ENCODE measurements around the gene MACO1.
"Not testable (repeated sequence)": the region's sequence is repeated elsewhere in the genome, so short reads cannot be mapped to it uniquely, and the experiment has no call there.

MACO1 gene

DNA sequence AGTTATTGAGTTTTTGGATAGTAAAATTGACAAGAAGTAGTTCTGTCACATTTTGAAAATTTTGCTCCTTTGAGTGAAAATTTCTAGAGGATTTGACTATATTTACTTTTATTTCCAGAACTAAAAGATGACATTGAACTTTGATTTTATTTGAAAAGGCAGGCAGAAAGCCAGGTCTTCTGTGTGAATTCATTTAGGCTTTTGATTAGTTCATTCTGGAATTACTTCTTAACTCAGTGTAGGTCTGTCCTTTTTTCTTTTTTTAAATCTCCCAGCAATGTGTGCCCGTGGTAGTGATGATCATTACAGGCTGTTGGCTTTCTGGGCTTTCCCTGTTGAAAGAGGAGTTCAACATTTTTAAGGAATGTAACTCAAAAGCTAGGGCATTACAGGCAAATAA lies 53.8 kb downstream of the MACO1 start:
- DNase-seq (ENCODE audit: insufficient read length, low spot score) = no peak
- no peak for FAIRE-seq

- FAIRE-seq (no peak), DNase-seq (ENCODE audit: insufficient read length, low spot score) (no peak)
Observed at GRCh38 chr1:25485536-25486411, 55.1 kb downstream of the MACO1 start.

DNA sequence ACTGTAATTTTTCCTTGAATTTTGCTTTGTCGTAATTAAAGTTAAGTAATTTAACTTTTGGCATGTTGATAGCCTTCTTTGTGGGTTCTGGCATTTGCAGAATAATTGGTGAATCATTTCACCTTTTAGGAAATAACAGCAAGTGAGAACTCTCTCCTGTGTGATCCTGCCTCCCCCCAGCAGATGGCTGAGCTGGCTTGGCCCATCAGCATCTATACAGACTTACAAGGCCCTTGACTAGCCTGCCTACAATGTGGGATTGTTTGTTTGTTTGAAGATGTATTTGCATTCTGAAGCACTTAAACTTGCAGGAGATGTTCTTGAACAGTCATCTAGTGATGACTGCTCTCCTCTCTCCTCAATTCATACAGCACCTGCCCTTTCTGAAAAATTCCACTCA lies 55.9 kb downstream of the MACO1 start:
- FAIRE-seq (no peak), DNase-seq (ENCODE audit: insufficient read length, low spot score) (no peak)

DNA sequence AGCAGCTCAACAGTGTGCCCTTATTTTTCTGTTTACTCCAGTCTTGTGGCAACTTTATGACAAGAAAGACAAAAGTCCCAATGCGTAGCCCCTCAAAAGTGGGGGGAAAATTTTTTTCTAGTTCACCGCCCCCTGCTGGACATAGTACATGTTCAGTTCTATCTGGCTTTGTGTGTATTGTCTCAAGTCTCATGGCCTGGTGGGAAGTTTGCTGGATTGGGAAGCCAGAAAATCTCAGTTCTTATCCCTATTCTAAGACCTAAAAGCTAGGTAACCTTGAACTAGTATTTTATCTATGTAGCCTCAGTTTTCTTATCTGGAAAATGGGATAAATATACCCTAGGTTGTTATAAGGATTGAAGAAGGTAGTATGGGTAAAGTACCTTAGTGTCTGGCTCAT lies 56.9 kb downstream of the MACO1 start:
- no peak for FAIRE-seq
- no peak for DNase-seq (ENCODE audit: insufficient read length, low spot score)

- FAIRE-seq = no peak
- DNase-seq (ENCODE audit: insufficient read length, low spot score) = no peak
Observed at GRCh38 chr1:25492323-25492722, 61.6 kb downstream of the MACO1 start.

- FAIRE-seq = no peak
- no peak for DNase-seq (ENCODE audit: insufficient read length, low spot score)
Observed at GRCh38 chr1:25494952-25495351, 64.3 kb downstream of the MACO1 start.

- FAIRE-seq (no peak), DNase-seq (ENCODE audit: insufficient read length, low spot score) (no peak)
Observed at GRCh38 chr1:25500694-25501093, 70.0 kb downstream of the MACO1 start.

- FAIRE-seq = no peak
- DNase-seq (ENCODE audit: insufficient read length, low spot score) = no peak
Observed at GRCh38 chr1:25501235-25502058, 70.8 kb downstream of the MACO1 start.

DNA sequence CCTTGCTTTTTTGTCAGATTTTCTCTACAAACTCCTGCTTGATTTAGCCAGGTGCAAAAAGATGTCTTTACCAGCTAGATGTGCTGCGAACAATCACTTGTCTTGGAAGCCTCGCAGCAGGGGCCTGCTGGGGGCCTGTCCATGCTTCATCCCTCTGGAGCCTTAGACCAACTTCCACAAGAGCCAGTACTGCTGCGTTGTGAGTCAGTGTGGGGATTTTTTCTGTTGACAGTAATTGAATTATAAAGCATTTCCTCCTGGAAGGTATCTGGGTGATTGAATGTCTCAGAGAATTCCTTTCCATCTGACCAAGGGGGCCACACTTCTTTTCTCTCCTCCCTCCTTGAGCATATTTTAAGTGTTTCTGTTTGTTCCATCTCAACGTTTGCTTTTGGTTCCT lies 72.3 kb downstream of the MACO1 start:
- FAIRE-seq = no peak
- DNase-seq (ENCODE audit: insufficient read length, low spot score) = no peak

- FAIRE-seq (no peak), DNase-seq (ENCODE audit: insufficient read length, low spot score) (peak; percentile 39)
Observed at GRCh38 chr1:25503551-25504426, 73.1 kb downstream of the MACO1 start.

DNA sequence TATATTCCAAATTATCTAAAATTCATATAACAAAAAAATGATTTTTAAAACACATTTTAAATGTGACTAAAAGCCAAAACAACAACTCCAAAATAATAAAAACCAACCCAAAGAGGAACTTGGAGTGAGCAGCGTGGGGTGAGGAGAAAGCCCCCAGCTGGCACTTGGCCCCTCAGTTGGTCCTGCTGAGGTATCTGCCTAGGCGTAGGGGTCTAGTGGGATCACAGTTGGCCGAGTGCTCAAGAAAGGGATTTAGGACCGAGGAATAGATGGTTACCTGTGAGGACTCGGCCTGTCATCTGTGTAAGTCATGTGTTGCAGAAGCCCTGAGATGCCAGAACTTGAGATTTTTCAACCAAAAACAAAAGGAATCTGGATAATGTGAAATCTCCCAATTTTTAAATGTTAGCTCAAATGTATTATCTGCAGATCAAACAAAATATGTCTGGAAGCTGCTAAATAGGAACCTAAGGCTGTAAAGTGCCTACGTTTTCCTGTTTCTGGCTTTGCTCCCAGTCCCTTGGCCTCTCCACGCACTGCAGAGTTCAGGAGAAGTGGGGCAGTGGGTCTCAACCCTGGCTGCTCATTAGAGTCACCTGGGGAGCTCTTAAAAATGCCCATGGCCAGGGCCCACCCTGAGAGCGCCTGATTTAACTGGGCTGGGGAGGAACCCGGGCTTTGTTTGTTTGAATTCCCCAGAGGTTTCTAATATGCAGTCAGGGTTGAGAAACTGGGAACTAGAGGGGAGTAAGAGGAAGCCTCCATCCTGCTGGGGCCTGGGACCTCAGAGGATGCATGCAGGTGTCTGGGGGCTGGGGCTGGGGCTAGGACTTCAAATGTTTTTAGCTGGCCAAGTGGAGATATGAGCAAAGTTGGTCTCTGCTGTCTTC lies 74.3 kb downstream of the MACO1 start:
- FAIRE-seq (no peak), DNase-seq (ENCODE audit: insufficient read length, low spot score) (no peak)

DNA sequence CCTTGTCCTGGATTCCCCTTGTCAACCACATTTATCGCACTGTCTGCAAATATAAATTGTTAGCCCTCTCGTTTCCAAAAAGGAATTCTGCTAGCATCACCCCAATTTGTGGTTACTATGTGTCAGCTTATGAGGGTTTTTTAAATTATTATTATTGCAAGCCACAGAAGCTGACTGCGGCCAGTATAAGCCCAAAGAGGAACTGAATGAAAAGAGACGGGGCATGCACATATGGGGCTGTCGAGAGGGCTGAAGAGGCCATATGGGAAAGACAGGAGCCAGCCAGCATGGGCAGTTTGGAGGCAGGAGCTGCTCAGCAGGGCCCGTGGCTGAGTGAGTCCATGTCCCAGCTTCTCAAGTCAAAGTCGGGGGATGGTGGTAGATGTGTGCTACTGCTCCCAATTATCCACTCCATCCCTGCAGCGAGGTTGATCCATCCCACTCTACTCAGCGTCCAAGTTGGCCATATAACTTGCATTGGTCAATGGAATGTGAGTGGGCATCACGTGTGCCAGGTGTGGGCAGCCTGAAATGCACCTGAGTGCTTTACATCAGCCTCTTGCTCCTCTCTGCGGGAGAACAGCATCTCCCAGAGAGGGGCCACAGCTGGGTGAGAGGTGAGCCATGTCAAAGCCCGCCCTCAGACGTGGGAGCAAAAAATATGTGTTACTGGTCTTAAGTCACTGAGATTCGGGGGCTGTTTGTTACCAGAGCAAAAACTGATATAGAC lies 75.1 kb downstream of the MACO1 start:
- DNase-seq (ENCODE audit: insufficient read length, low spot score) (no peak), FAIRE-seq (no peak)

DNA sequence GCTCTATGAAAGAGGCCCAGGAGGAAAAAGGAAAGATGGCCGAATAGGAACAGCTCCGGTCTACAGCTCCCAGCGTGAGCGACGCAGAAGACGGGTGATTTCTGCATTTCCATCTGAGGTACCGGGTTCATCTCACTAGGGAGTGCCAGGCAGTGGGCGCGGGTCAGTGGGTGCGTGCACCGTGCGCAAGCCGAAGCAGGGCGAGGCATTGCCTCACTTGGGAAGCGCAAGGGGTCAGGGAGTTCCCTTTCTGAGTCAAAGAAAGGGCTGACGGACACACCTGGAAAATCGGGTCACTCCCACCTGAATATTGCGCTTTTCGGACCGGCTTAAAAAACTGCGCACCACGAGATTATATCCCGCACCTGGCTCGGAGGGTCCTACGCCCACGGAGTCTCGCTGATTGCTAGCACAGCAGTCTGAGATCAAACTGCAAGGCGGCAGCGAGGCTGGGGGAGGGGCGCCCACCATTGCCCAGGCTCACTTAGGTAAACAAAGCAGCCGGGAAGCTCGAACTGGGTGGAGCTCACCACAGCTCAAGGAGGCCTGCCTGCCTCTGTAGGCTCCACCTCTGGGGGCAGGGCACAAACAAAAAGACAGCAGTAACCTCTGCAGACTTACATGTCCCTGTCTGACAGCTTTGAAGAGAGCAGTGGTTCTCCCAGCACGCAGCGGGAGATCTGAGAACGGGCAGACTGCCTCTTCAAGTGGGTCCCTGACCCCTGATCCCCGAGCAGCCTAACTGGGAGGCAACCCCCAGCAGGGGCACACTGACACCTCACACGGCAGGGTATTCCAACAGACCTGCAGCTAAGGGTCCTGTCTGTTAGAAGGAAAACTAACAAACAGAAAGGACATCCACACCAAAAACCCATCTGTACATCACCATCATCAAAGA lies 76.1 kb downstream of the MACO1 start:
- DNase-seq (ENCODE audit: insufficient read length, low spot score); FAIRE-seq: not testable (repeated sequence)

GRCh38 chr1:25513666-25514065 lies 83.0 kb downstream of the MACO1 start:
- FAIRE-seq (no peak), DNase-seq (ENCODE audit: insufficient read length, low spot score) (no peak)

DNA sequence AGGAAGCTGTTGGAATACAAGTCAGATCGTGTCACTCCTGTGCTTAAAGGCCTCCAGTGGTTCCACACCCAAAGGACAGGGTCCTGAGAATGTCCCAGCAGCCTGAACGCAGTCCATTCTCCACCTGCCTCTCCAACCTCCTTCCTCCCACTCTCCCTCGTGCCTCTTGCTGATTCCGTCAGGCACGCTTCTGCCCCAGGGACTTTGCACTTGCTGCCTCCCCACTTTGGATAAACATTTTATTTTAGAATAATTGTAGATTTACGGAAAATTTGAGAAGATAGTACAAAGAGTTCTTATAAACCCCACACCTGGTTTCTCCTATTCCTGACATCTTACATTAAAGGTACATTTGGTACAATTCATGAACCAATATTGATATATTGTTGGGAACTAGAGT lies 84.3 kb downstream of the MACO1 start:
- DNase-seq (ENCODE audit: insufficient read length, low spot score) = no peak

DNA sequence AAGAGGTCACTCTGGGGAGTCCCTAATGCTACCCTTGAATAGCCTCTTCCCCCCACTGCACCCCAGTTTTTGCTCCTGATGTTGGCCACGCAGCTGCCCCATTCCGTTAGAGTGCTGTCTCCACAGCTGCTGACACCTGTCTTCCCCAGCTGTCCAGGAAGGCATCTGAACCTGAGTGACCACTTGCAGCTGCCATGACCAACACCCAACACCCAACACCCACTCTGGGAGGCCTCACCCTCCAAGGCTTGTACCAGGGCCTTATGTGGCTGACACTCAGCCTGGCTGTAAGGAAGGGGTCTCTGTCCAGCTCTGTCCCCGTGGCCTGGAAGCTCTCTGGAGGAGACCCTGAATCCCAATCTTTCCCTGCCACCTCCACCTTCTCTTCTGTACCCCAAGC lies 86.0 kb downstream of the MACO1 start:
- FAIRE-seq = no peak
- DNase-seq (ENCODE audit: insufficient read length, low spot score) = no peak

More for the DNA sequence above, 84.3 kb downstream of the MACO1 start:
- no peak for FAIRE-seq

- DNase-seq (ENCODE audit: insufficient read length, low spot score) (no peak), FAIRE-seq (no peak)
Observed at GRCh38 chr1:25517476-25518394, 87.0 kb downstream of the MACO1 start.
